ENCODE results near the gene IFITM2.

GRCh38 chr11:291281-292210, 16.1 kb upstream of the IFITM2 start:
- TF ChIP-seq, protein P1, sequence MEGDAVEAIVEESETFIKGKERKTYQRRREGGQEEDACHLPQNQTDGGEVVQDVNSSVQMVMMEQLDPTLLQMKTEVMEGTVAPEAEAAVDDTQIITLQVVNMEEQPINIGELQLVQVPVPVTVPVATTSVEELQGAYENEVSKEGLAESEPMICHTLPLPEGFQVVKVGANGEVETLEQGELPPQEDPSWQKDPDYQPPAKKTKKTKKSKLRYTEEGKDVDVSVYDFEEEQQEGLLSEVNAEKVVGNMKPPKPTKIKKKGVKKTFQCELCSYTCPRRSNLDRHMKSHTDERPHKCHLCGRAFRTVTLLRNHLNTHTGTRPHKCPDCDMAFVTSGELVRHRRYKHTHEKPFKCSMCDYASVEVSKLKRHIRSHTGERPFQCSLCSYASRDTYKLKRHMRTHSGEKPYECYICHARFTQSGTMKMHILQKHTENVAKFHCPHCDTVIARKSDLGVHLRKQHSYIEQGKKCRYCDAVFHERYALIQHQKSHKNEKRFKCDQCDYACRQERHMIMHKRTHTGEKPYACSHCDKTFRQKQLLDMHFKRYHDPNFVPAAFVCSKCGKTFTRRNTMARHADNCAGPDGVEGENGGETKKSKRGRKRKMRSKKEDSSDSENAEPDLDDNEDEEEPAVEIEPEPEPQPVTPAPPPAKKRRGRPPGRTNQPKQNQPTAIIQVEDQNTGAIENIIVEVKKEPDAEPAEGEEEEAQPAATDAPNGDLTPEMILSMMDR (IDR thresholded peaks at IDR 0.05; ENCODE audit: low read length): no peak
- TF ChIP-seq EZH2phosphoT487 (IDR thresholded peaks at IDR 0.05; ENCODE audit: low read length): no peak
- no peak for TF ChIP-seq EZH2 (optimal IDR thresholded peaks at IDR 0.05; ENCODE audit: low read depth, low read length)

All from MM.1S (cell line).